Stimulated activated CD4-positive, alpha-beta T cell treated with anti-CD3 and anti-CD28 coated beads, Interleukin-15, amount 100 ng/mL, for 24 hours (primary cell): ENCODE data around the gene PPP6R3.
A peak's percentile ranks its signal among the peaks of the same experiment; 100 is the strongest.

ENCODE experiments used
- DNase-seq: peaks from one replicate; pipeline ENCODE4 v3.0.0-alpha.2; 2020

The PPP6R3 gene

DNA sequence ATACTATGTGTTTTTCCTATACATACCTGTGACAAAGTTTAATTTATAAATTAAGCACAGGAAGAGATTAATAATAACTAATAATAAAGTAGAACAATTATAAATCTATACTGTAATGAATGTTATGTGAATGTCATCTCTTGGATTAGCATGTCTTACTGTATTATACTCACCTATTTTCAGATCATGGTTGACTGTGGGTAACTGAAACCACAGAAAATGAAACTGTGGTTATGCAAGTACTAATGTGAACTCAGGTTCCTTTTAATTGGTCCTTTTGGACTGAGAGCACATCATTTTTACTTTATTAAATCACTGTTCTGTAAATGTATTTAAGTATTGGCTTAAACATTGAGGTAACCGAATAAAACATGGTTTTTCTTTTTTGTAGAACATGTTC is 108.8 kb downstream of the PPP6R3 start:
- no peak for DNase-seq

DNA sequence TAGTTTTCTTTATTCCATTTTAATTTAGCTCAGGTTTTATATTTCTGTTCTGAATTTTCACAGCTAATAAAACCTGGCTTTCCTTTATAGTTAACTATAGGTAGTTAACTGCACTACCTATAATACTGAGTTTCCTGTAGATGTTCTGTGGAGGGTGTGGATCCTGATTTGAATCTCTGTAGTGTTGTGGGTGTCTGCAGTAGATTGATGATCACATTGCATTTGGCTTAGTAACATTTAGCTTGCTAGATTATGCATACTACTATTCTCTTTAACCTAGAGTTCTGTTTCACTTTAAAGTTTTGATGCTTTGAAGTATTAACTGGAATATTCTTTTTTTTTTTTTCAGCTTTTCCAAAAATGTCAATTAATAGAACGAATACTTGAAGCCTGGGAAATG is 110.1 kb downstream of the PPP6R3 start:
- no peak for DNase-seq

DNA sequence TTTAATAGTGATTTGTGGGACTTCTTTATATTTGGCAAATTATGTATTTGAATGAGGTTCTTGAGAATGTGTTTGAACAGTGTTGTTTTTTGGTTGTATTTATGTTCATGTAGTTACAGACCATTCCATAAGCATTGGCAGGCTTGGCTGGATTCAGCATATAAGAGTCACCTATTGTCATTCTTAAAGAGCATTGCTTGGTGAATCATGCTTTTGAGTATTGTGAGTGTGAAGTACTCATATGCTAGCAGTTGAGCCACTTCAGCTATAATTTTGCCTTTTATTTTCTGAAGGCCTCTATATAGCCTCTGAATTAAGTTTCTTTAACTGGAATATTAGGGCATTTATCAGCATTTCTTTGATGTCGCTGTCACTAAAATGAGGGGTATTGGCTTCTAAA is 113.8 kb downstream of the PPP6R3 start:
- DNase-seq, result no peak

DNA sequence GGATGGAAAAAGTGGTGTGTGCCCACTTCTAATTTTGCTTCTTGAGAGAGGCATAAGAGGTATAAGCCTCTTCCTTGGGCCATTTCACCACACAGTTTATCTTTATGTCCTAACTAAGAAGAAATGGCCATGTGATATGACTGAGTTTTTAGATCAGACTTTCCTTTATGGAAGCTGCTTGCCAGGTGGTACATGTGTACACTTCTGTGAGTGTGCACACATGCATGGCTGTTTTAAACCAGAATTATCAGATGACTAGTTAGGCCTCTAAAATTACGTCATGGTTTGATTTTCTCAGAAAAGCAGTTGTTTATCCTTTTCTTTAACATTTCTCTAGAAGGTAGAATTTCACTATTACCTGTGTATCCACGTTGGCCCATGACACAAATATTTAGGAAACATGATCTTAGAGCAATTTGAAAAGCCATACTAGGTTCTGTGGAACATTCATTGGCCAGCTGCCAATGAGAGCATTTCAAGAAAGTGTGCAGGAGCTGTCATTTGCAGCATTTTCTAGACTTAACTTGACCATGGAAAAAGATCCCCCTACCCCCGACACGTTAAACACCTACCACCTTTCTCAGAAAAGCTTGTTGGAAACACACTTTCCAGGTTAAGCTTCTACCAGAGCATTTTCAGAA is 114.6 kb downstream of the PPP6R3 start:
- no peak for DNase-seq

DNA sequence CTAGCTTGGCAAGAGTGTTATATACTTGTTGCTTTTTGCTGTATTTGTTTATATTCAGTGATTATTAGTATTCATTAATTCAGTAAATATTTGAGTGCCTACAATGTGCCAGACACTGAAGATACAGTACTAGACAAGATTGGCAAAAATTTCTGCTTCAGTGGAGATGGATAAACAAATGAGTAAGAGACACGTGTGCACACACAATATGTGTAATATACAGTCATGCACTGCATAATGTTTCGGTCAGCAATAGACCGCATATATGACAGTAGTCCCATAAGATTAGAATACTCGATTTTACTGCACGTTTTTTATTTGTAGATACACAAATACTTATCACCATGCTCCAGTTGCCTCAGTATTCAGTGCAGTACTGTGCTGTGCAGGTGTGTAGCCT is 118.9 kb downstream of the PPP6R3 start:
- no peak for DNase-seq

DNA sequence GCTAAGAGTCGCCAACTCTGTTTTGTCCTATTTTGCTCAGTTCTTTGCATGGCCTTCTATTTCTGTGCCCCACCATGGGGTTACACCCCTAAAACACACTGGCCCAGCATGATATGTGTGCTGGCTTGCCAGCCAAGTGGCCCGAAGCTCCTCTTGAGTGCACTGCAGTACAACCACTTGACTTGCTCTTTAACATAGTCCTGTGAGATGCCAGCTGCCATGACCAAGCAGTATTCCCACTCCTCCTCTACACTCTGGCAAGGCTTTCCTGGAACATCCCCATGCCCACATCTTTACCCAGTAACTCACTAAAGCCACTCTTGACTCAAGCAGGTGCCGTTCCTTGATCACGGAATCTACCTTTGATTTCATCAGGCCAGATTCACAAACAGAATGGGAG is 120.9 kb downstream of the PPP6R3 start:
- DNase-seq, result no peak

DNA sequence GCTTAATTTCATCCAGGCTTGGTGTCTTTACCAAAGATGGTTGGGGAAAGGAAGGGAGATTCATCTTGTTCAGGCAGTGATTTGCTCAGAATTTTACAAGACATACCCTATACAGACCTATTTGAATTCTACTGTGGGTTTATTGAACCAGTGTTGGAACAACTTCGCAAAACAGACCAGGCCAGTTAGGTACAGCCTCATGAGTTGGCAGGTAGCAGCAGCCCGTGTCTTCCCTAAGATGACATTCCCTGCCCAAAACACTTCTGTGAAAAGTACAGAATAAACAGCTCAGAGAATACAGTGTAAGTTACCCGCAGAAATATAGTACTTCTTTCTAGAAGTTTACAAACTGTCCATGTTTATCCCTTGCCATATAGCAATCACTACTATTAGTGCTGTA is 121.3 kb downstream of the PPP6R3 start:
- no peak for DNase-seq

DNA sequence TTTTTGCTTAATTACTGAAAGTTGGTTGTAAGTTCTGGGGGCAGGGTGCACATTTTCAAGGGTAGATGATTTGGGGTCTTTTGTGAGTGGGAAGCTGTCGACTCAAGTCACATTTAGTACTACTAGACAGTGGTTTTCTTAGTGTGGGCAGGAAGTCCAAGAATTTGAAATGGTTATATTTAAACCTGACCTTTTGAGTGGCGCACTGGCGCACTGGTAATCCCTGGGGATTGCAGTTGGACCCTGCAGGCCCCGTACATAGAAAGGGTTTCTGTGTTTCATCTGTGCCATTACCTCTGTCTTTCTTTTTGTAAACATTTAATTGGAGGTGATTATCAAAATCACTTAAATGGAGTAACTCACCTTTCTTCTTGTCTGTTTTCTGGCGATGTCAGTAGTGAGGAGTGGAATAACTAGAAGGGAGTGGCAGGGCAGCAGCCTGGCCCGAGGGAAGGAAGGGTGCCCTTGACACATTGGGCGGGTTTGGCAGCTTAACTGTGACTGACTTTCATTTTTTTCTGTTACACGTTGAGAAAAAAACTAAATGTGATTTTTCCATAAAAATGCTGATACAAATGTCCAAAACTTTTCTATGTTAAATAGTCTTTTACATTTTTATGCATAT is 122.0 kb downstream of the PPP6R3 start:
- DNase-seq, result no peak

DNA sequence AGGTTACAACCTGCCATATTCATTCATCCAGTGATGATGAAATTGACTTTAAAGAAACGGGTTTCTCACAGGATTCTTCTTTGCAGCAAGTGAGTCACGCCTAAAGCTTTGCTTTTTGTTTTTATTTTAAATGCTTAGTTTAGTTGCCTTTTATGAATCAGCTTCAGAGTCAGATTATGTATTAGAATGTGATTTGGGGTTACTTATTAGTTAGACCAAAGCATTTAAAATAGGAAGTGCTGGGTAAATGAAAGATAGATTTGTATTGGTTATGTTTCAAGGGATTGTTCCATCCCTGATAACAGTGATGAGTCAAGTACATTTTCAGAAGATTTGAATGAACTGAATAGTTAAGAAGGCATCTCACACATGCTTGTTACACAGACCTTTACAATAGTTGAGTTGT is 122.5 kb downstream of the PPP6R3 start:
- no peak for DNase-seq

DNA sequence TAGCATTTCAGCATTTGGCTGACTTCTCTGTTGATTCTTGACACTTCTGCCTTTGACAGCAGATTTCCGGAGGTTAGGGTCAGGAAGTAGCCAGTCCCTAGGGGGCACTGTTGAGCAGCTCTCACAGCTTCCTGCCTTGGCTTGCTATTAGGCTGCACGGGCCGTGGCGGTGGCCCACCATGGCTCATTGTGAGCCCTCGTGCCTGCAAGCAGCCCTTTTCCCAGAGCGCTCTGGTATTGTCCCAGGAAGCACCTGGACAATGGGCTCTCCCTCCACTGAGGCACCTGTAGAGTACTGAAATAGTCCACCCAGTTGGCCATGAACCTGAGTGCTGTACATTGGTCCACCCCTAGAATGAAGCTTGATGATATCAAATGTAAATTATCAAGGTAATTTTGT is 123.5 kb downstream of the PPP6R3 start:
- peak; percentile 70 for DNase-seq

DNA sequence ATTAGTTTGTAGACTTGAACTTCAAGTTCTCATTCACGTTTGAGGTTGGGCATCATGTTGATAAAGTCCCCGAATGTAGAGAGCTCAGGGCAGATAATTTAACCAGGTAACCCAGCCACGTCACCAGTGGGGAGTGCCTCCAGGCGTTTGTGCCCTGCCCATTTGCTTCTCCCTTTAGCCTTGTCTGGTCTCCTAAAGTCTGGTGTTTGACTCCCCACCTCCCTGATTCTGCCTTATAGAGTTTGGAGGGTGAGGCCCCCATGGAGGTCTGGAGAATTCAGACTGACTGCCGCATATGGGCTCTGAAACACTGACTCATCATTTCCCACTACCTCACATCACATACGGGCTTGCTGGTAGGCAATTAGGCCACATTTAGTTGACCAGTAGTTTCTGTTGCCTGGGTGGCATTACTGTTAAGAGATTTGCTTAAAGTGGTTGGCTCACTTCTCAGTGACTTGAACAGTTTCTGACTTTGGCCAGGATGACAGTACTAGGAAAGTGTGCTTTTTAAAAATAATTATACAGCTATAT is 124.5 kb downstream of the PPP6R3 start:
- no peak for DNase-seq

DNA sequence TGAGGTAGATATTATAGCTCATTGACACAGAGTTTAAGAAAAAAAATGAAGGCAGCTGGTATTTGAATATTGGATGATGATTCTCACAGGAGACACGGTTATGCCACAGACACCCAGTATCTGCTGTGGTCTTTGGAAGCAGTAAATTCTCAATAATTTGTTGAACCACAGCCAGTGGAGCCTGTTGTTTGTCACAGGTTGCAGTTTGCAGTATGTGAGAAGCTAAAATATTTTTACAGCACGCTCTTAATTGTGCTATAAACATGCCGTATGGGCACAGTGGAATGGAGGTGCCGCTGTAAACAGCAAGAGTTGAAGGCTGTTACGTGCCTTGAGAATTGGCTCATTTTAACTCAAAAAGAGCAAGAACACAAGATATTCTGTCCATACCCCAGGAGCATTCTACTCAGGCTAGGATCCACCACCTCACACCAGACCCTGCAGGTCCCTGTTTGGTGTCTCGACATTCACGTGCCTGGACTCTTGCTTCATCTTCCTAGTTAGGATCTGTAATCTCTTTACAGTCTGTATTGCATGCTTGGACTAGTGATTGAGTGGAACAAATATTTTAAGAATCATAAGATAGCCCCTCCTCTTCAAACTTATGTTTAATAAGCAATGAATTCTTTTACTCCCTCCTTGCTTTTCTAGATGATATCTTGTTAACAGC is 129.1 kb downstream of the PPP6R3 start:
- DNase-seq, result no peak

DNA sequence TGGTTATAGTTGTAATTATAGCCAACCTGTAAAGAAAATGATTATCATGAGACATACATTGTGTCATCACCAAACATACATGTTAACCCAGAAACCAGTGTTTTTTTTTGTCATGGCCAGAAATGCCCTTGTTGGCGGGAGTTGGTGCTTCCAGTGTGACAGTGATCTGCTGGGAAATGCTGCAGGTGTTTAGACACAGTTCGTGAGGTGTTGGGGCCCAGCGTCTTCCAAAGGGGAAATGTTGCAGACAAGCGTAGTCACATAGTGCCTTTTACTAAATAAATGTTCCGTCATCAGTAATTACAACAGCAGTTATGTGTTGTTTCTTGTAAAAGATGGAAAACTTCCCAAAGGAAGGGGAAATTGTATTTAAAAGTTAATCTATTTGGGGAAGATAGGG is 131.2 kb downstream of the PPP6R3 start:
- no peak for DNase-seq

DNA sequence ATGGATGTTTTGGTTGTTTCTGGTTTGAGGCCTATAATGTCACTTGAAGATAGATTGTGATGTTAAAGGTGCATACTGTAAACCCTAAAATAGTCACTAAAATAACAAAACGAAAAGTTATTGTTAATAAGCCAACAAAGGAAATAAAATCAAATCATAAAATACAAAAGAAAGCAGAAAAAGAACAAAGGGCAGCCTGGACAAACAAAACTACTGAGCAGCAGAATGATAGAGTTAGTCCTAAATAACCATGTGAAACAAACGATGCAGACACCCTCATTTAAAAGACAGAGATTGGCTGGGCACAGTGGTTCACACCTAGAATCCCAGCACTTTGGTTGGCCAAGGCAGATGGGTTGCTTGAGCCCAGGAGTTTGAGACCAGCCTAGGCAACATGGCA is 132.9 kb downstream of the PPP6R3 start:
- no peak for DNase-seq

DNA sequence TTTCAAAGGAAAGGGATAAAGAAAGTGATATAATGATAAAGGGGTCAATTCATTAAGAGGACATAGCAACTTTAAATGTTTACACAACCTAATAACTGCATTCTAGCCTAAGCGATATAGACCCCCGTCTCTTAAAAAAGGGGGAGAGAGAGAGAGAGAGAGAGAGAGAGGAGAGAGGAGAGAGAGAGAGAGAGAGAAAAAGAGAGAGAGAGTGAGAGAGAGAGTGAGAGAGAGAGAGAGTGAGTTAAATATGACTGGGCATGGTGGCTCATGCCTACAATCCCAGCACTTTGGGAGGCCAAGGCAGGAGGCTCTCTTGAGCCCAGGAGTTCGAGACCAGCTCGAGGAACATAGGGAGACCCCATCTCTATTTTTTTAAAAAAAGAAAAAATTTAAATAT is 133.6 kb downstream of the PPP6R3 start:
- DNase-seq, result no peak

DNA sequence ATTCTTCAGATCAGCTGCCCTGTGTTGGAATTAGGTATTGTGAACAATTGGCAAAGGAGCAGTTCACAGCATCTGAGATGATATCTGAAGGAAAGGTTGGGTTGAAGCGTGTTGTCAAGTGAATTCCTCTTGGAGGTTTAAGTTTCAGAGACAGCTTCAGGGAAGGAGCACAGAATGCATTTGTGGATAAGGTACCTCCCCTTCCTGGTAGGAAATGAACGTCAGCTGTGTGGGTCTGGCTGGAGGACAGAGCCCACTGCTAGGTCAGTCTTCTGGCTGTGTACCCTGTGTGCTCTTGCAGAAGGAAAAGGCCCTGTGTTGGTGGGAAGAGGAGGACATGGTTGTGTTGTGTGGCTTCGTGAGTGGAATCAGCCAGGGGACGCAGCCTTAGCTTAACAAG is 135.7 kb downstream of the PPP6R3 start:
- no peak for DNase-seq

DNA sequence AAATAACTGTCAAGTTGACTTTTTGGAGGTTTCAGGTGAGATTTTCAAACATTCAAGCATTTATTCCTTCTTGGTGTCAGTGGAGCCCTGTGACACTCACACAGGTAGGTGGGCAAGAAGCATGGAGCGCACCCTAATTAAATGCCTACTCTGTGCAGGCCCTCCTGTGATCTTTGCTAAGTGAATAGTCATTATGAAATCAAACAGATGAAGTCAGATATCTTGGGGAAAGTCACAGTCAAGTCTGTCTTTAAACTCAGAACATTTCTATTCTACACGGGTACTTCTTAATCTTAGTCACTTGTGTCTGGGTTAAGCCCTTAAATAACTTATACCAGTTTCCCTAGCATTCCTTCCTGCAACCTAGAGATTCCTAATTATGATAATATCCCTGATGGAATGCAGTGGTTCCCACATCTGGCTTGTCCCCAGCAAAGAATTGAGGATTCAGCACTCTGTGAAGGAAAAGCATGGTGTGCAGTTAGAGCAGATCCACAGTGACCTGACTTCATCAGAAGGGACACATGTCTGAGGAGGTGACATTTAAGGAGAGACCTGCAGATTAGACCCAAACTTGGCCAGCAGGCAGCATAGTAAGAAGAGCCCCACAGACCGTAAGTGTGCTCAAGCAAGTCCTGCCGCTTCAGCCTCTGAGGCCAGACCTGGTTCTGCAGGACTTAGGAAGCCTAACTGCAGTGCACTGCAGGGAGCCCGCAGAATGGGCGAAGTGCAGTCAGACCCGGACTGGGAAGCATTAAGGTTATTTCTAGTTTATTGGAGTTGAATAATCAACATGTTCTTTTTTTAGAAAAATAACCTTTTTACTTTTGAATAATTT is 138.5 kb downstream of the PPP6R3 start:
- DNase-seq, result no peak

DNA sequence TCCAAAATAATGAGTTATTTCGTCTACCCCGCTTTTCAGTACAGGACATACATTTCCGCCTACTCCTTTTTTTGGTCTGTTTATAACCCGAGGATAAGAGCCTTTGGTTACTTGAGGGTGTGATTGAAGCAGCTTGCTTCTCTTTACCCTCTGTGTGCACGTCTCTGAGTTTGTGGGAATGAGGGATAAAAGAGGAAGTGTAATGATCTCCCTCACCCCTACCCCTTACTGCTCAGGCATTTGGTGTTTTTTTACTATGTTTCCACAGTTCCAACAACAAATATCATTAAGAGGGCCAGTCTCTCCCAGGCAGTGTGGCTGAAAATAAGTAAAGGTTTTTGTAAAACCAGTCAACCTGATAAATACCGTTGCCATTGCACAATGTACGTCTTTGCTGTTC is 140.6 kb downstream of the PPP6R3 start:
- no peak for DNase-seq

DNA sequence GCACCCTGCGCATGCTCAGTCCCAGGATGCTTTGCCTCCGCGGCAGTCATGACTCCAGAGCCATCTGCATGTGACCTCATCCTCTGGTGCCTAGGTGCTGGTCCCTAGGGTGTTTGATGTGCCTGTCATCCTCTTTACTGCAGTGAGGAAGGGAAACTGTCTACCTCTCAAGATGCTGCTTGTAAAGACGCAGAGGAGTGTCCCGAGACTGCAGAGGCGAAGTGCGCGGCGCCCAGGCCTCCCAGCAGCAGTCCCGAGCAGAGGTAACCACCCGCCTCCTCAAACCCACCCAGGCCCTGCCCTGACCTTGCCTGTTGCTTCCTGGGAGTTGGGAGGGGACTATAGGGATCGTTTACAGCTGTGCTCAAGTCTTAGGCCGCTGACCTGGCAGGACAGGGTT is 149.2 kb downstream of the PPP6R3 start:
- DNase-seq, result no peak

DNA sequence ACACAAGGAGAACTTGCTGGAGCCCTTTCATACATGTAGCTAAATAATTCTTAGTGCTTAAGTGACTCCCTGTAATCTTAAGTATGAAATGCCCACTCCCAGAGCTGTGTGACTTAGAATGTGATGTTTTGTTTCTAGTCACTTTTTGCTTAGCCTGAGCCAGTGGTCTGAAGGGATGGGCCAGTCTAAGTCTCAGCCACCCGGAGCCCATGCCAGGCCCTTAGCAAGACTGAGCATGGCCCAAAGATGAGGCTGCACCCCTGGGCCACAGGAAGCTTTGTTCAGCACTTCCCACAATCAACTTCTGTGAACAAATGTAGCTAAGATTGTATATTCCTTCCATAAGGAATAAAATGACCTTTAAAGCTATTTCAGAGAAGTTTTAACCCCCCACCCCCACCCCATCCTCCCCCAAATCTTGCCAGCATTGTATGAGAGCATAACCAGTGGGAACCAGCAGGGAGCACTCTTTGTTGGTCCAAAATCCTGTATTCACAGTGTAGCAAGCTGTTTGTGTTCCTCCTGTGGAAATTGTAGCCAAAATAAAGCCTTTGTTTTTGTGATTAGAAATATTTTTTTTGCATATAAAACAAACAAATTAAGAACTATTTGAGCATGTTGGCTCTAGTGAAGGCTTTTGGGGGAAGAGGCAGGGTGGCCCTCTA is 150.0 kb downstream of the PPP6R3 start:
- no peak for DNase-seq

DNA sequence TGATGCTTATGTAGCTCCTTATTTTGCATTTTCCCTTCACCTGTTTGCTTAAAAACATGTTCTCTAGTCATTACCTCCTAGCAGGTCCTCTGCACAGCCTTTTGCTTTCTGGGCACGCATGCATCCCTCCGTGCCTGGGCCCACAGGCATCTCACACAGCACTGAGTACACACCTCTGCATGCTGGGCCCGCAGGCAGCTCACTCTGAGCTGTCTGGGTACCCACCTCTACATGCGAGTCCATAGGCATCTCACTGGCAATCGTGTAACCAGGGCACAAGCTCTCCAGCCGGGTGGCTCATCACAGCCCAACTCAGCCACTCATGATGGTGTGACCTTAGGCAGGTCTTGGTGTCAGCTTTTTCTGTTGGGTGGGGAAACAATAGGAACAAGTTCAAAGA is 155.1 kb downstream of the PPP6R3 start:
- no peak for DNase-seq

DNA sequence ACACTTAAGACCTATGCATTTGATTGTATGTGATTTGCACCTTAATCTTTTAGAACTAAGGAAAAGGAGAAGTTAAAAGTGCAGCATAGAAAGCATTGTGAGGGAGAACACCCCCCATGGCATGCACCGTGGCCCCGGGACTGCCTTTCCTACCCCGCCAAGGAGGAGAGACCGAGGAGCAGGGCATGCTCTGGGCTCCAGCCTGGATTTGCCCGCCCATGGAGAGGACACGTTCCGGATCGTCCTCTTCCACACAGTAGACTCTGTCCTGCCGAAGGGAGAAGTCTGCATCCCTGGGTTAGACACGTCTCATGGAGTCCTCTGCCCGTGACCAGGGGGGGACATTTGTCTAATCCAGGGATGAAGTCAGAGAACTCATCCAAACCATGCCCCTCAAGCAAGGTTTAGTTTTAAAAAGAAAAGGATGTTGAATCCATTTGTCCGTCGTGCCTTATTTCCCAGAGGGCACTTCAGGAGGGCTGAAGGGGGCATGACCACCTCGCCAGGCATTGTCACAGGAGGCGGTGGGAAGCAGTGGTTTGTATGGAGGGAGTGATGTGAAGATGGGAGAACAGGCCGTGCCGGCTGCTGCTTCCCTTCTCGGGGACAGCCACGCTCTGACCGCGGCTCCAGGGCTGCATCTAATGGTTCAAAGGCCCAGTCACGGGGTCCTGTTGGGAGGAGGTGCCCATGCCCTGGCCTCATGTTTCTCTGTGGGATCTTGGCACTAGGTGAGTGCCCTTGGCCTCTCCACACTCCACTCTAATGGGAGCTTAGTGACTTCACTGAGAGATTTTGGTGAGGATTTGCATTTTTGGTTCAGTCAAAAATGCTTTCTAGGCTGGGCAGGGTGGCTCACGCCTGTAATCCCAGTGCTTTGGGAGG is 157.6 kb downstream of the PPP6R3 start:
- DNase-seq, result no peak
